ENCODE data around the gene CRIM1. TPM values are rescaled to one million over a fixed set of nuclear protein-coding genes. Genes with fewer than 3 reads are reported as not detected.

CRIM1 gene
- total RNA-seq, 6 donors from 2014 or later = 74.7 to 128 (median 110) TPM

DNA sequence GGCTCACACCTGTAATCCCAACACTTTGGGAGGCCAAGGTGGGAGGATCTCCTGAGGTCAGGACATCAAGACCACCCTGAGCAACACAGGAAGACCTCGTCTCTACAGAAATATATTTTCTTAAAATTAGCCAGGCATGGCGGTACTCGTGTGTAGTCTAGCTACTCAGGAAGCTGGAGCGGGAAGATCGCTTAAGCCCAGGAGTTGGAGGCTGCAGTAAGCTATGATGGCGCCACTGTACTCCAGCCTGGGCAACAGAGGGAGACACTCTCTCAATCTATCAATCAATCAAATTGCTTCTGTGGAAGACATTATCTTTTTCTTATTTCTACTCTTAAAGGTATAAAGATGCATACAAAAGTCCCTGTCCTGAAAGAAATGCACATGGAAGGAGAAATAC is 231.1 kb downstream of the CRIM1 start:
- Histone ChIP-seq H3K4me3 (no peak overlapping the region), H3K36me3 (peaks cover 0 to 64% (median 8%) of the 10 kb centered on the region in 4 donors), H3K4me1 (peaks cover 0 to 7% (median 4%) of the 10 kb centered on the region in 4 donors), H3K9me3 (no peaks in the 10 kb centered on the region), H3K27me3 (no peaks in the 10 kb centered on the region), H3K27ac (no peak overlapping the region)
- ATAC-seq (ENCODE audit: low FRiP score in 2 of 2) = no peak
- no peak for TF ChIP-seq EP300 (IDR thresholded peaks at IDR 0.05)
- TF ChIP-seq POLR2A (IDR thresholded peaks at IDR 0.05) = no peak
- TF ChIP-seq, protein P1, sequence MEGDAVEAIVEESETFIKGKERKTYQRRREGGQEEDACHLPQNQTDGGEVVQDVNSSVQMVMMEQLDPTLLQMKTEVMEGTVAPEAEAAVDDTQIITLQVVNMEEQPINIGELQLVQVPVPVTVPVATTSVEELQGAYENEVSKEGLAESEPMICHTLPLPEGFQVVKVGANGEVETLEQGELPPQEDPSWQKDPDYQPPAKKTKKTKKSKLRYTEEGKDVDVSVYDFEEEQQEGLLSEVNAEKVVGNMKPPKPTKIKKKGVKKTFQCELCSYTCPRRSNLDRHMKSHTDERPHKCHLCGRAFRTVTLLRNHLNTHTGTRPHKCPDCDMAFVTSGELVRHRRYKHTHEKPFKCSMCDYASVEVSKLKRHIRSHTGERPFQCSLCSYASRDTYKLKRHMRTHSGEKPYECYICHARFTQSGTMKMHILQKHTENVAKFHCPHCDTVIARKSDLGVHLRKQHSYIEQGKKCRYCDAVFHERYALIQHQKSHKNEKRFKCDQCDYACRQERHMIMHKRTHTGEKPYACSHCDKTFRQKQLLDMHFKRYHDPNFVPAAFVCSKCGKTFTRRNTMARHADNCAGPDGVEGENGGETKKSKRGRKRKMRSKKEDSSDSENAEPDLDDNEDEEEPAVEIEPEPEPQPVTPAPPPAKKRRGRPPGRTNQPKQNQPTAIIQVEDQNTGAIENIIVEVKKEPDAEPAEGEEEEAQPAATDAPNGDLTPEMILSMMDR (IDR thresholded peaks at IDR 0.05) = no peak
- no peak for TF ChIP-seq POLR2AphosphoS5 (IDR thresholded peaks at IDR 0.05)
- WGBS, 2 donors = 96% methylated on average over 6 of the region's 6 CpGs
- DNase-seq = no peak

DNA sequence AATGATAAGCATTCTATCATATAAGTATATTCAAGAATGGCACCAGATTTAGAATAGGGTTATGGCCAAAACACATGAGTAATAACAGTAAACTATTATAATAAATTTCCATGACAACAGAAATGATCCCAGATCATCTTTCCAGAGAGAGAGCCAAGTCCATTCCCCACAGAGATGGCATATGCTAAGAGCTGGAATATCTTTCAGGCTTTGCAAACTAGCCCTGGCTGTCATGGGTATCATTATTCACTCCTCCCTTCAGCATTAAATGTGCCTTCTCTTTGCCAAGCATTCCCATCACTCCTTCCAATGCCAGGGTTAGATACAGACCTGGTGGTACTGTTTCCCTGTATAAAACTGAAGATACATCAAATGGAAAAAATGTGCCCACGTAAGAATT is 231.5 kb downstream of the CRIM1 start:
- 94 to 100% methylated on average over 1 of the region's 1 CpG for WGBS, 2 donors
- Histone ChIP-seq H3K36me3 (peaks cover 0 to 59% (median 6%) of the 10 kb centered on the region in 4 donors), H3K4me3 (no peak overlapping the region), H3K27ac (no peak overlapping the region), H3K4me1 (peaks cover 3 to 7% (median 4%) of the 10 kb centered on the region in 4 donors), H3K27me3 (no peaks in the 10 kb centered on the region), H3K9me3 (no peaks in the 10 kb centered on the region)
- DNase-seq = no peak
- no peak for ATAC-seq (ENCODE audit: low FRiP score in 2 of 2)
- TF ChIP-seq, protein P1 (IDR thresholded peaks at IDR 0.05) = no peak
- TF ChIP-seq POLR2A (IDR thresholded peaks at IDR 0.05) = no peak
- no peak for TF ChIP-seq EP300 (IDR thresholded peaks at IDR 0.05)
- TF ChIP-seq POLR2AphosphoS5 (IDR thresholded peaks at IDR 0.05) = no peak

DNA sequence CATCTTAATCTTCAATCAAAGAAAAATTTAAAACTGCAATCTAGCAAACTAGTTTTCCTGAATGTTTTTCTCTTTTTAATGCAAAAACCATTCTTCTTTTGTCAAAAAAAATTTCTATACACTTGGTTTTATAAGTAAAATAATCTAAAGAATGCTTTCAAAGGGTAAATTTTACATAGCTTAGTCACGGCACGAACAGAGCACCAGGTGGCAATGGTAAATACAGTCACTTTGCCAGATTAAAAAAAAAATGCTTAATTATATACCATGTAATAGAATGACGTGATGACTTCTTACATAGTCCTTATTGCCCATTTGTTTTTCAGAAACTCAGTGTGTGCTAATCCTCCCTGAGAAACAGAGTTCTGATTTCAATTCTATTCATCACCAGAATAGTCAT is 232.0 kb downstream of the CRIM1 start:
- Histone ChIP-seq H3K27me3 (no peaks in the 10 kb centered on the region), H3K4me1 (peaks cover 0 to 7% (median 4%) of the 10 kb centered on the region in 4 donors), H3K4me3 (no peak overlapping the region), H3K9me3 (no peaks in the 10 kb centered on the region), H3K27ac (no peak overlapping the region), H3K36me3 (peaks cover 0 to 55% (median 5%) of the 10 kb centered on the region in 4 donors)
- DNase-seq (no peak), ATAC-seq (ENCODE audit: low FRiP score in 2 of 2) (no peak)
- WGBS, 2 donors = 88 to 93% methylated on average over 3 of the region's 3 CpGs
- TF ChIP-seq, protein P1 (IDR thresholded peaks at IDR 0.05) = no peak
- no peak for TF ChIP-seq POLR2A (IDR thresholded peaks at IDR 0.05)
- no peak for TF ChIP-seq EP300 (IDR thresholded peaks at IDR 0.05)
- TF ChIP-seq POLR2AphosphoS5 (IDR thresholded peaks at IDR 0.05) = no peak

DNA sequence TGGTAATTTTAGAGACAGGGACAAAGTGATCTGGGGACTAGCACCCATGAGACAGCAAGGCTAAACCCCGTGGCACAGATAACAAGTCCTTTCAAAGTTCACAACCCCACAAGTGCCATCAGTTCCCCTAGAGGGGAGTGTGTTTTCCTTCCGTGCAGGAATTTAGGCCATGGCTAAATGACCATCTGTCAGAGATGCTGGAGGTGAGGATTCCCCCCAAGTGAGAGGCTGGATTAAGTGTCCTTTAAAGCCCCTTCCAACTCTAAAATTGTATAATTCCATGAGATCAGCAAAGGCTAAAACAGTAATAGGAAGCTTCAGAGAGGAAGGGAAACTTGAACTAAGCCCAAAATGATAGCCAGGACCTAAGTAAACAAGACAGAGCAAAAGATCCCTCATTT is 233.7 kb downstream of the CRIM1 start:
- Histone ChIP-seq H3K36me3 (peaks cover 0 to 44% (median 5%) of the 10 kb centered on the region in 4 donors), H3K4me1 (peaks cover 0 to 7% (median 1%) of the 10 kb centered on the region in 4 donors), H3K9me3 (no peaks in the 10 kb centered on the region), H3K27ac (no peak overlapping the region), H3K27me3 (no peaks in the 10 kb centered on the region), H3K4me3 (no peak overlapping the region)
- ATAC-seq (ENCODE audit: low FRiP score in 2 of 2) (no peak), DNase-seq (no peak)
- 30 to 61% methylated on average over 2 of the region's 2 CpGs for WGBS, 2 donors
- TF ChIP-seq POLR2A (IDR thresholded peaks at IDR 0.05) (no peak), EP300 (IDR thresholded peaks at IDR 0.05) (no peak), POLR2AphosphoS5 (IDR thresholded peaks at IDR 0.05) (no peak)
- TF ChIP-seq, protein P1 (IDR thresholded peaks at IDR 0.05) = no peak

DNA sequence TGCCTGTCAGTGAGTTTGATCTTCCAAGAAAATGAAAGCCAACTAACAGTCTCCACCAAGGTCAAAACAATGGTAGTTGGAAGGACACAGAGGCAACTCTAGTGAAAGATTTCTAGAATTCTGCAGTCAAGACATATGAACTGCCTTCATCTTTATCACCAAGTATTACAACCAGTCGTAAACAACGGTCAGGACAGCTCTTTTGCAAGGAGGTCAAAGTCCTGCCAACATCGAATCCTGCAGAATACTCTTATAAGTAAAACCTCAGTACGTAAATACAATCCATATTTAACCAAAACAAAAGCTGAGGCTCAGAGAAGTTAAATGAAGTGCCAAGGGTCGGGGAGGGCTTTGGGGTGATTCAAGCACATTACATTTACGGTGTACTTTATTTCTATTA is 239.3 kb downstream of the CRIM1 start:
- 90 to 91% methylated on average over 6 of the region's 6 CpGs for WGBS, 2 donors
- ATAC-seq (ENCODE audit: low FRiP score in 2 of 2) = no peak
- DNase-seq = no peak
- Histone ChIP-seq H3K9me3 (no peaks in the 10 kb centered on the region), H3K27ac (no peak overlapping the region), H3K27me3 (no peaks in the 10 kb centered on the region), H3K4me3 (no peak overlapping the region), H3K36me3 (peaks cover 0 to 11% (median 3%) of the 10 kb centered on the region in 4 donors), H3K4me1 (peaks cover 19 to 27% (median 21%) of the 10 kb centered on the region in 4 donors)
- TF ChIP-seq, protein P1 (IDR thresholded peaks at IDR 0.05) = no peak
- TF ChIP-seq POLR2A (IDR thresholded peaks at IDR 0.05) (no peak), EP300 (IDR thresholded peaks at IDR 0.05) (no peak), POLR2AphosphoS5 (IDR thresholded peaks at IDR 0.05) (no peak)

Data from upper lobe of left lung (tissue), 6 donors.